GM12878 (cell line): Measurements from ENCODE around the gene IQGAP3. TPM values are rescaled to one million over a fixed set of nuclear protein-coding genes. Genes with fewer than 3 reads are reported as not detected.

Source experiments
- ATF7 ChIP-seq: fragments of 450-650 bp; IDR thresholded peaks from 2 replicates; pipeline ENCODE4 v1.6.1; 2016; ENCODE audit warnings: low read depth, mild to moderate bottlenecking
- BHLHE40 ChIP-seq, 2 experiments: fragments of 450-650 bp in 1 of 2; IDR thresholded peaks; 2 replicates each; pipeline ENCODE4 v1.6.1; 2011 to 2017; ENCODE audit warnings: low read depth in 2 of 2, borderline replicate concordance in 1 of 2, improper control_type of control experiment in 1 of 2, low read length in 1 of 2, mild to moderate bottlenecking in 1 of 2
- BRCA1 ChIP-seq: IDR thresholded peaks from 2 replicates; pipeline ENCODE4 v1.6.1; 2011; ENCODE audit warnings: low read depth, low read length, improper control_type of control experiment
- CBFB ChIP-seq: IDR thresholded peaks from 2 replicates; pipeline ENCODE4 v1.6.1; 2016; ENCODE audit warnings: antibody characterized with exemption, low read depth
- CBX5 ChIP-seq: sonication (generic); IDR thresholded peaks from 2 replicates; pipeline ENCODE4 v1.6.1; 2016; ENCODE audit warnings: low read depth, moderate library complexity, mild to moderate bottlenecking, inconsistent platforms
- EED ChIP-seq: sonication (generic); IDR thresholded peaks from 2 replicates; pipeline ENCODE4 v1.6.1; 2016; ENCODE audit warnings: antibody characterized with exemption, low read depth
- EGR1 ChIP-seq, 2 experiments: IDR thresholded peaks; 1 replicate in 1 of 2; 2 replicates in 1 of 2; pipeline ENCODE4 v1.6.1; 2011 to 2012; ENCODE audit warnings: low read depth in 2 of 2, low read length in 2 of 2, borderline replicate concordance in 1 of 2, mild to moderate bottlenecking in 1 of 2, moderate library complexity in 1 of 2
- LARP7 ChIP-seq: fragments of 450-650 bp; IDR thresholded peaks from 2 replicates; pipeline ENCODE4 v1.6.1; 2017; ENCODE audit warnings: mild to moderate bottlenecking
- MEF2A ChIP-seq: IDR thresholded peaks from 2 replicates; pipeline ENCODE4 v1.6.1; 2011; ENCODE audit warnings: low read depth, mild to moderate bottlenecking, low read length, moderate library complexity; ENCODE audit not compliant: insufficient read depth
- MYB ChIP-seq: fragments of 150-350 bp; IDR thresholded peaks from 2 replicates; pipeline ENCODE4 v1.6.1; 2014; ENCODE audit warnings: mild to moderate bottlenecking, low read depth, low read length, borderline replicate concordance
- NR2C1 ChIP-seq: fragments of 450-650 bp; IDR thresholded peaks from 2 replicates; pipeline ENCODE4 v1.6.1; 2017; ENCODE audit warnings: antibody characterized with exemption, mild to moderate bottlenecking, moderate library complexity
- NR2F1 ChIP-seq: fragments of 450-650 bp; conservative IDR thresholded peaks from 2 replicates; pipeline ENCODE4 v1.6.1; 2017; ENCODE audit warnings: mild to moderate bottlenecking
- NRF1 ChIP-seq: conservative IDR thresholded peaks from 2 replicates; pipeline ENCODE4 v1.6.1; 2011; ENCODE audit warnings: mild to moderate bottlenecking, low read depth, low read length, improper control_type of control experiment
- POLR2AphosphoS5 ChIP-seq: IDR thresholded peaks from 2 replicates; pipeline ENCODE4 v1.6.1; 2011; ENCODE audit warnings: mild to moderate bottlenecking, low read length, inconsistent platforms
- POU2F2 ChIP-seq: IDR thresholded peaks from 3 replicates; pipeline ENCODE4 v1.6.1; 2011; ENCODE audit warnings: low read depth, mild to moderate bottlenecking, low read length, borderline replicate concordance
- RELB ChIP-seq: fragments of 450-650 bp; IDR thresholded peaks from 2 replicates; pipeline ENCODE4 v1.6.1; 2017; ENCODE audit warnings: low read depth, mild to moderate bottlenecking, moderate library complexity
- RFX5 ChIP-seq: IDR thresholded peaks from 2 replicates; pipeline ENCODE4 v1.6.1; 2011; ENCODE audit warnings: low read depth, low read length, improper control_type of control experiment
- RUNX3 ChIP-seq: IDR thresholded peaks from 2 replicates; pipeline ENCODE4 v1.6.1; 2012; ENCODE audit warnings: low read length, inconsistent platforms
- SIX5 ChIP-seq: IDR thresholded peaks from 2 replicates; pipeline ENCODE4 v1.6.1; 2011; ENCODE audit warnings: mild to moderate bottlenecking, low read depth, low read length, moderate library complexity; ENCODE audit not compliant: severe bottlenecking
- SKIL ChIP-seq: fragments of 450-650 bp; IDR thresholded peaks from 2 replicates; pipeline ENCODE4 v1.6.1; 2017; ENCODE audit warnings: mild to moderate bottlenecking, low read depth, inconsistent platforms; ENCODE audit not compliant: poor library complexity, severe bottlenecking
- SMAD1 ChIP-seq: fragments of 450-650 bp; IDR thresholded peaks from 2 replicates; pipeline ENCODE4 v1.6.1; 2018; ENCODE audit warnings: mild to moderate bottlenecking, low read depth; ENCODE audit not compliant: partially characterized antibody
- STAT1 ChIP-seq: fragments of 450-650 bp; conservative IDR thresholded peaks from 2 replicates; pipeline ENCODE4 v1.6.1; 2014; ENCODE audit warnings: antibody characterized with exemption, mild to moderate bottlenecking
- TAF1 ChIP-seq: IDR thresholded peaks from 2 replicates; pipeline ENCODE4 v1.6.1; 2011; ENCODE audit warnings: mild to moderate bottlenecking, low read depth, low read length, borderline replicate concordance
- TCF3 ChIP-seq: IDR thresholded peaks from 2 replicates; pipeline ENCODE4 v1.6.1; 2012; ENCODE audit warnings: low read depth, mild to moderate bottlenecking, low read length, borderline replicate concordance; ENCODE audit not compliant: insufficient read depth
- USF1 ChIP-seq: IDR thresholded peaks from 2 replicates; pipeline ENCODE4 v1.6.1; 2011; ENCODE audit warnings: borderline replicate concordance, low read depth, mild to moderate bottlenecking, moderate library complexity, mixed read lengths, low read length; ENCODE audit not compliant: insufficient read depth; ENCODE audit errors: extremely low read length
- ZNF622 ChIP-seq: fragments of 450-650 bp; IDR thresholded peaks from 2 replicates; pipeline ENCODE4 v1.6.1; 2017; ENCODE audit warnings: mild to moderate bottlenecking, inconsistent platforms
- polyA plus RNA-seq, 11 experiments: library from polyadenylated mRNA; depleted of rRNA in 4 of 11; unstranded in 6 of 11; stranded (reverse) in 5 of 11; fragments of >200 nt; fragmentation: Nextera tagmentation in 4 of 11; fragmentation: Illumina TruSeq in 1 of 11; extraction: Ambion mirVana in 4 of 11; extraction: Trizol in 1 of 11; gene quantifications; 1 replicate in 1 of 11; 2 replicates in 10 of 11; pipeline versions ENCODE4 v1.2.1 to v1.2.3, GENCODE V29; 2011 to 2016; ENCODE audit warnings: inconsistent platforms in 2 of 11, missing spikeins in 2 of 11, low read depth in 1 of 11
- total RNA-seq, 4 experiments: library from RNA; depleted of rRNA in 3 of 4; stranded (reverse); fragments of >200 nt in 3 of 4; fragmentation: Illumina TruSeq in 1 of 4; extraction: Trizol in 1 of 4; gene quantifications; 2 replicates each; pipeline versions ENCODE4 v1.2.1 to v1.2.3, GENCODE V29; 2013 to 2021

Gene IQGAP3
- total and polyA plus RNA-seq, 10 of the 15 experiments (the other 5 are each of a cell fraction or from before 2014, with no cell fraction given), result 1.1 to 10.7 (median 7.9) TPM

- TF ChIP-seq TCF3, result peak; percentile 99
- TF ChIP-seq SKIL, result peak; percentile 91
- peak; percentile 94 for TF ChIP-seq NR2F1
- TF ChIP-seq ZNF622, result no peak
- TF ChIP-seq USF1, result peak; percentile 84
- TF ChIP-seq BRCA1, result peak; percentile 40; the same call in 1 of the 2 replicates
- peak; percentile 90 for TF ChIP-seq ATF7
- no peak for TF ChIP-seq NRF1
- no peak for TF ChIP-seq CBX5
- TF ChIP-seq RFX5, result peak; percentile 57; the same call in 1 of the 2 replicates
- TF ChIP-seq TAF1, result peak; percentile 67; the same call in 1 of the 2 replicates
- no peak for TF ChIP-seq SIX5
- TF ChIP-seq SMAD1, result peak; percentile 63
- TF ChIP-seq EED, result peak; percentile 74
- peak in 1 of 2 experiments; percentile 98; a peak in 2 of 3 replicates for TF ChIP-seq EGR1 (IDR thresholded peaks at IDR 0.05; ENCODE audit: borderline replicate concordance in 1 of 2, low read depth in 2 of 2, low read length in 2 of 2)
- peak; percentile 35; the same call in 1 of the 2 replicates for TF ChIP-seq MEF2A
- TF ChIP-seq POU2F2, result peak; percentile 99; the same call in 2 of the 3 replicates
- TF ChIP-seq BHLHE40 (IDR thresholded peaks at IDR 0.05; ENCODE audit: borderline replicate concordance in 1 of 2, low read depth in 2 of 2, low read length in 1 of 2), result peak; percentile 97 to 98
- peak; percentile 63; the same call in 1 of the 2 replicates for TF ChIP-seq MYB
- TF ChIP-seq LARP7, result peak; percentile 56; the same call in 1 of the 2 replicates
- TF ChIP-seq STAT1, result peak; percentile 83; the same call in 1 of the 2 replicates
- peak; percentile 39; the same call in 1 of the 2 replicates for TF ChIP-seq POLR2AphosphoS5
- TF ChIP-seq NR2C1, result peak; percentile 26; the same call in 1 of the 2 replicates
- TF ChIP-seq RELB, result peak; percentile 99
- no peak for TF ChIP-seq RUNX3
- TF ChIP-seq CBFB, result peak; percentile 68; the same call in 1 of the 2 replicates
These were observed 67.3 kb downstream of the IQGAP3 start (continued) for GRCh38 chr1:156504821-156505678.
